Fibroblast of skin of right biceps (primary cell): ENCODE data around the gene MATCAP1.

Experiments used
- DNase-seq: peaks from one replicate; pipeline ENCODE4 v3.0.0-alpha.2; 2013

MATCAP1 gene

GRCh38 chr16:67190448-67191399, 7.0 kb upstream of the MATCAP1 start:
- no peak for DNase-seq

DNA sequence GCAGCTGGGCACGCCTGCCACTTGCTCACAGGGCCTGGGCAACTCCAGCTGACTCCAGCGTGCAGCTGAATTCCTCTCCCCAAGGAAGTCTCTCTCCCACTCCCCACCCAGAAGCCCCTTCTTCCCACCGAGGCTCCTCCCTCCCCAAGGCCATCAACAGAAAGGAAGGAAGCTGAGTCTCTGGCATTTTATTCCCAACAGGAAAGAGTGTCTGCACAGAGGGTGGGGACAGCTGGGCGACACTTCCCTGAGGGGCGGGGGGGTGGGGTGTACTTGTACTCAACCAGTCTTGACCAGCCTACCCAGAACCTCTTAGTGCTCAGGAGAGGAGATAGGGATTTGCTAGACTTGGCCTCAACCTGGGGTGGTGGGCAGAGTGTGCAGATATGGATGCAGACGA, 6.3 kb upstream of the MATCAP1 start, which contains the start of gene EXOC3L1:
Gene EXOC3L1 (minus strand): TSS at position 96 of the 400 bp plus-strand sequence. CDS start 460 bp downstream, outside the sequence.
- DNase-seq, result no peak

- no peak for DNase-seq
Measured at GRCh38 chr16:67188798-67189197, 5.0 kb upstream of the MATCAP1 start.

DNA sequence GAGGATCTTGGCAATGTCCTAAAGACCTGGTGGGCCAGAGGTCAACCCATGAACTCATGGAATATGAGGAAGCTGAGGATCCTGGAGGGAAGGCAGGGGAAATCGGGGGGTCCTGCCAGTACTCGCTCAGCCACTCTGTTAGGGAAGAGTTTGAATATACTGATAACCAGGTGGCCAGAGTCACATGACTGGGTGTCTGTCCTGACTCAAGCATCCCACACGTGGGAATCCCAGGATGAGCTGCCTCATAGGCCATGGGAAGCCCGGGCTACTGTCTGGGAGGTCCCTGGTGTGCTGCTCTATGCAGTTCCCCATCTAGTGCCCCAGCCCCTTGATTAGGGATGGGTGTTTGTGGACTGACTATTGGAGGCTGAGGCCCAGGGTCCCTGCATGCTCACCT, 4.6 kb upstream of the MATCAP1 start:
- no peak for DNase-seq

DNA sequence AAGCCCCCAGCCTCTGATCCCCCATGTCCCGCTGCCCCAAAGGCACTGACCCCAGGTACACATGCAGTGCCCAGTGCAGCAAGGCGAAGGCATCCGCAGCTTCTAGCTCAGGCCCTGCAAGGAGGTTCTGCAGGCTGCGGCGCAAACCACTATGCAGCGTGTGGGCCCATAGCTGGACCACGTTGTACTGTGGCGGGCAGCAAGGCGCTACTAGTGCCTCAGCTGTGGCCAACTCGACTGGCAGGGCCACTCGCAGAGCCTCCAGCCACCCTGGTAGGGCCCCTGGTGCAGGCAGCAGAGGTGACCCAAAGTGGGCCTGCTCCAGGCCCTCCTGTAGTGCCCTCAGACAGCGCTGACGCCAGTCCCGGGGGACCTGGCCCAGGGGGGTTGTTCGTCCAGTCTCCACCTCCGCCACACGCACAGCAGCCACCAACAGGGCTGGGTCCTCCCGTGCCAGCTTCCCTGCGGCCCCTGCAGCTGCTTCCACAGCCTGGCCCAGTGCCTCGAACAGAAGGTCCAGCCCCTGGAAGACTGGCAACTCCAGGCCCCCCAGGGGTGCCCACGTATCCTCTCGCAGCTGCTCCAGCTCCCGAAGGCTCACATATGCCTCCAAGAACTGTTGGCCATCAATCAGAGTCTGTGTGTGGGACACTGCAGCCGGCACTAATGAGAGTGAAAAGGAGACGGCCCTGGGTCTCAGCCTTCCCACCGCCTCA, 3.6 kb upstream of the MATCAP1 start:
- no peak for DNase-seq

DNA sequence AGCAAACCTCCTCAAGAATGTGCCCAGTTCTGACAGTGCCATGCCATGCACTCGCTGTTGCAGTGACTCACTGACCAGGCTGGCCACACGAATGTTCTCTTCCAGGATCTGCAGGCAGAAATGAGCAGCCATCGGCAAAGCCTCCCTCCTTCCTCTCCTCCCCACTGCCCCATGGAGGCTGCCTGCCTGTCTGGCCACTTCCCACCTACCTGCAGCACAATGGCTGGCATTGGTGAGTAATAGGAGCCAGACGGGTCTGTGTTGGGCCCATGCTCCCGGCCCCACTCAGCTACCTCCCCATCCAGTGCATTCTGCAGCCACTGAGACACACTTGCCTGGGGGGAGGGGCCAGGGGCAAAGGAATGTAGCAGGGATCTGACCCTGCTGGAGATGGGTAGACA, 2.8 kb upstream of the MATCAP1 start:
- DNase-seq, result no peak

DNA sequence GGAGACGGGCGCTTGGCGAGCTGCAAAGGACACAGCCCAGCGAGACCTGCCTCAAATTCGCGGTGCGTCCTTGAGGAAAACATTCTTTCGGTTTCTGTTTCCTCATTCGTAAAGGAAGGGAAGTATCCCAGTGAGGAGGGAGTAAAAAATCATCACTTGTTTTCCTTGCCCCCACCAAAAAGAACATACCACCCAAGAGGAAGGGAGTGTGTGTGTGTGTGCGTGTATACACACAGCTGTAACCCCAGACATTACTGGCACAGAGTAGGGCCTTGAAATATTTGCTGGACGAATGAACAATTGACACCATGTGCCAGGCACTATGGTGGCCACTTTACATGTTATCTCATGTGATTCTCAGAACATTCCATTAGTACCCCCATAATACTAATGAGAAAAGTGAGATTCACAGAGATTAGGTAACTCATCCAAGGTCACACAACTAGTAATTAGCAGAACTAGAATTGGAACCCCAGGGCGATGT, 1.9 kb upstream of the MATCAP1 start:
- no peak for DNase-seq

GRCh38 chr16:67184995-67185650, 1.4 kb upstream of the MATCAP1 start:
- DNase-seq, result peak; percentile 83

- DNase-seq, result no peak
Measured at GRCh38 chr16:67184453-67184994, 761 bp upstream of the MATCAP1 start.

DNA sequence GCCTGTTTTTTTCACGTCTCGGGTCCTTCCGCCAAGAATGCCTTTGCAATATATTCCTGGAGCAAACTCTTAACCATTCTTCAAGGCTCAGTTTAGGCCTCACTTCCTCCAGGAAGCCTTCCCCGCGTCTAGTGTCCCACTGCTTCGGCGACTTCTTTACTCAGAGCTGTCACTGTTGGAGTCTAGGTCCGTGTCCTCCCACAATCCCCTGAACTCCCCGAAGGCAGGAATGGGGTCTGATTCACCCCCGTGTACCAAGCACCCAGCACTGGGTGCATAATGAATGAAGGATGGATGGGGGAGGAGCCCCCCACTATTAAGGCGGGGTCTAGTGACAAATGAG, 508 bp downstream of the MATCAP1 start:
- no peak for DNase-seq

- no peak for DNase-seq
Measured at GRCh38 chr16:67182288-67182687, 1.5 kb downstream of the MATCAP1 start.

- peak; percentile 80 for DNase-seq
Measured at GRCh38 chr16:67181346-67181745, 2.4 kb downstream of the MATCAP1 start.

DNA sequence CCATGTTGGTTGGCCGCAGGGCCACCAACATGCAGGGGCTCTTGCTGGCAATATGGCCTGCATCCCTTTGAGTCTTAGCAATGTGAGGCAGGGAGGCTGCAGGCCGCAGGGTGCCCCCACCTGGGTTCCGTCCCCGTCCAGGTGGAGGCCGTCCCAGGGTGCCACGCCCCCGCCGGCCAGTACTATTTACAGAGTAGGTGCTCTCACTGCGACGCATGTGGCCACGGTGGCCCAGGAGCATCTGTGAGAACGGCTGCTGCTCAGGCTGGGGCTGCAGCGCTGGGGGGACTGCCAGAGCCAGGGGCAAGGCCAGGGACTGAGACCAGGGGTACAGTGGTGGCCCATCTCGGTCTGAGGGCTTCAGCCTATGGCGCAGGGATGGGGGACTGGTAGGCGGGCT, 3.6 kb downstream of the MATCAP1 start:
- DNase-seq, result no peak

DNA sequence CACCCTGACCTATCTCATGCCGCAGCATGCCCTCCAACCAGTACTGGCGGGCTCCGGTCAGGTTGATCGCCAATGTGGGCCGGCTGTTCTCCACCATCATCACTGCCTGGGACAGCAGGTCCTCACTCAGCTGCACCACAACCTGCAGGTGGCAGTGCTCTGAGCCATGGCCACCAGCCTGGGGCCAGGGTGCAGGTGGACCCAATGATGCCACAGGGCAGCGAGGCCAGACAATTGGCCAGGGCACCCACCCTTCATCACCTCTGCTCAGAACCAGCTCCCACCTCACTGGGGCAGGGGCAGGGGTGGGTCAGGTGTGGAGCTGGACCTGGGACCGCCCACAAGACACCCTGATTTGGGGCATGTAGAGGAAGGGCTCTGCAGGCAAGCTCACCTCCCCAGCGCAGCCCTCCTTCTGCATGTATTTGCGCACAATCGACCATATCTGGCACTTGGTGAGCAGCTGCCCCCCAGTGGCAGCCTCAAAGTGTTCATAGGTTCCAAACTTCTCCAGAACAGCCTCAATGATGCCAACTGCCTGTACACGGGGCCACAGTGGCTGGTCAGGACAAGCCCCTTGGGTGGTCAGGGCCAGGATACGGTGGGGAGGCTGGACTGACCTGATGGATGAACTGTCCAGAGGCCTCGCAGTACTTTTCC, 4.2 kb downstream of the MATCAP1 start:
- DNase-seq, result no peak

DNA sequence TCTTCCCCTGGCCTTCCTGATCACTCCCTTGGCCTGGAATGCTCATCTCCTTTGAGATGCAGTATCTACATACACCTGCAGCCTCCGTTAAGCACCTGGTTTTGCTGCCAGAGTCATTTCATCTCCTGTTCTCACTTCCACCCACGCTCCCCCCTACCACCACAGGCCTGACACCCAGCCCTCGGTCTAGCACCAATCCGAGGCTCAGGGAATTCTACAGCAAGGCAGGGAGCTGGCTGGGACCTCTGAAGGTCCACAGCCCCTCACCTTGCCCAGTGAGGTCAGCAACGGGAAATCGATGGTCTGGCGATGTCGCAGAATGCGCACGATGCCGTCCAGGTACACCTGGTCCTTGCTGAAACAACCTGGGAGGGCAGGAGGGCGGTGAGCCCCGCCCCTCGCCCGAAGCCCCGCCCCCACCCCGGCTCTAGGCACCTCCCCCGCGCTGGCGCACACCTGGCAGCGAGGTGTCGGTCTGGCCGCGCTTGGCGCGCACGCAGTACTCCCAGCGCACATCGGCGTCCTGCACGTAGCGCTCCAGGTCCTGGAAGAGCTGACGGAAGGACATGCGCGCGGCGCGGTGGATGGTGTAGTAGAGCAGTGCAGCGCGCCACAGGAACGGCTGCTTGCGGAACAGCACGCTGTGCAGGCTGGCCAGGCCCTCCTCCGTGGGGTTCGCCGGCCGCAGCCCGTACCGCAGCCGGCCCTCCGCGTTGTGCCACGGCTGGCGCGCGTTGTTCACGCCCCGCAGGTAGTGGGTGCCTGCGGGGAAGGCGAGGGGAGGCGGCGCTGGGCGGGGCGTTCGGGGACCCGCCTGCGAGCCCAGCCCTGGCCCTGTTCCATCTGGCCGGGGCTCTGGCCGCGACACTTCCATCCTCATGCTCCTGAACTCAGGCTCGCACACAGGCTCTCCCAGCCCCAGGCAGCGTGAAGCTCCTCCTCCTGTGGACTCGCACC, 5.7 kb downstream of the MATCAP1 start:
- DNase-seq, result peak; percentile 47

GRCh38 chr16:67176662-67177061, 7.1 kb downstream of the MATCAP1 start:
- DNase-seq, result no peak

DNA sequence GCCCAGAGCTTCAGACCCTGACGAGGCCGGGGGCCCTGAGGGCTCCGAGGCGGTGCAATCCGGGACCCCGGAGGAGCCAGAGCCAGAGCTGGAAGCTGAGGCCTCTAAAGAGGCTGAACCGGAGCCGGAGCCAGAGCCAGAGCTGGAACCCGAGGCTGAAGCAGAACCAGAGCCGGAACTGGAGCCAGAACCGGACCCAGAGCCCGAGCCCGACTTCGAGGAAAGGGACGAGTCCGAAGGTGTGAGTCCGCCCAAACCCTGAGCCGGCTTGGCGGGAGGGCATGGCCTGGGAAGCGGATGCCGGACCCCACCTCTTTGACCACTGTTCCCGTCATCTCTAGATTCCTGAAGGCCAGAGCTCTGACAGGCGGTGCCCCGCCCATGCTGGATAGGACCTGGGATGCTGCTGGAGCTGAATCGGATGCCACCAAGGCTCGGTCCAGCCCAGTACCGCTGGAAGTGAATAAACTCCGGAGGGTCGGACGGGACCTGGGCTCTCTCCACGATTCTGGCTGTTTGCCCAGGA, 9.0 kb downstream of the MATCAP1 start:
- DNase-seq, result no peak

- DNase-seq, result peak; percentile 74
Measured at GRCh38 chr16:67173808-67174705, 9.7 kb downstream of the MATCAP1 start.

DNA sequence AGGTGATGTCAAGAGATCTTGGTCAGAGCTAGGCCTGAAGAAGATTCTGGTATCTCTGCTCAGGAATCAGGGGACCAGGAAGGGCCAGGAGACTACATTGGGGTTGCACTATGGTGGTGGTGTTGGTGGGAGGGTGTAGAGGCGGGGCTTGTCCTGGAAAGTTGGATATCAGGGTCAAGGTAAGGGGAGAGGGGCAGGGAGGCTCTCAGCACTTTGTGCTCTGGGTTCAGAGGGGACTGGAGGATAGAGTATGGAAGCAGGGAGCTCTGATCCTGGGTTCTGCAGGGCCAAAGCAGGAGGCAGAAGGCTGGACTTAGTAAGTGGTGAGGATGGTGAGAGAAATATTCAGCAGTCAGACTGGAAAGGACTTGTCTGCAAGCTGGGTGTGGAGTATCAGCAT, 10.4 kb downstream of the MATCAP1 start:
- DNase-seq, result no peak
